AG08396 (cell line): Measurements from ENCODE around the gene PMVK.

Source experiments
- DNase-seq: peaks from one replicate; pipeline ENCODE4 v3.0.0; 2012; ENCODE audit warnings: low spot score, mixed read lengths

The PMVK gene

DNA sequence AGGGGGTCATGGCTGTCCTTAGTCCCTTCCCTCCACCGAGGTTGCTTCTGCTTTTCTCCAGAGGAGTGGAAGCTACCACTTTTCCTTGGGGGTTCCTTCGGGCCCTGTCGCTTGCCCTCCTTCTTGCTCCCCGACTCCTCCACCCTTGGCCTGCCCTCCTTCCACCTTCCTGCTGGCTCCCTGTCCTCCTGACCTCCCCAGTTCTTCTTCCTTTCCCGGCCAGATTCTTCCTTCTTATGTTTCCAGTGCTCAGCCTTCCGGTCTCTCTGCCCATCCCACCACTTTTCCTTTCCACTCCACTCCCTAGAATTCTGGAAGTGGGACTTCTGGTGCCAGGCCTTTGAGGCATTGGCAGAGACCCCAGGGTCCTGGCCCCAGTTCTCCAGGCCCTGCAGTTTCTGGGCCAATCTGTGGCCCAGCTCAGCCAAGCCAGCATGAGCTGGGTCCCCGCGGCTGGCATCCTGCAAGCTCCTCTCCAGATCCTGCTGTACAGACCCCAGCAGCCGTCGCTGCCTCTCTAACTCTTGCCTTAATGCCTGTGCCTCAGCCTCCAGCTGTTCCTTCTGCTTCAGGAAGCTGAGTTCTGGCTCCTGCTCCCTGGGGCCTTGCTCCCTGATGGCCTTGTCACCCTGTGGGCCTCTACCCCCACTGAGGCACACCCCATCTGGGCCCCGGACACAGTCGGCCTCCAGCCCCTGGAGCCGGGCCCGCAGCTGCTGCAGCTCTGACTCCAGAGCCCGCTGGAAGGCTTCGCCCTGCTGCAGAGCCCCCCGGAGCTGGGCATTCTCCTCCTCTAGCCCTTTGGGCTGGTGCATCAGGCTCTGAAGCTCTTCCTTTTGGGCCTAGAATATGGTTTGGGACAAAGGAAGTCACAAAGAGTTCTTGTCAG, 9.7 kb upstream of the PMVK start:
- DNase-seq, result no peak

DNA sequence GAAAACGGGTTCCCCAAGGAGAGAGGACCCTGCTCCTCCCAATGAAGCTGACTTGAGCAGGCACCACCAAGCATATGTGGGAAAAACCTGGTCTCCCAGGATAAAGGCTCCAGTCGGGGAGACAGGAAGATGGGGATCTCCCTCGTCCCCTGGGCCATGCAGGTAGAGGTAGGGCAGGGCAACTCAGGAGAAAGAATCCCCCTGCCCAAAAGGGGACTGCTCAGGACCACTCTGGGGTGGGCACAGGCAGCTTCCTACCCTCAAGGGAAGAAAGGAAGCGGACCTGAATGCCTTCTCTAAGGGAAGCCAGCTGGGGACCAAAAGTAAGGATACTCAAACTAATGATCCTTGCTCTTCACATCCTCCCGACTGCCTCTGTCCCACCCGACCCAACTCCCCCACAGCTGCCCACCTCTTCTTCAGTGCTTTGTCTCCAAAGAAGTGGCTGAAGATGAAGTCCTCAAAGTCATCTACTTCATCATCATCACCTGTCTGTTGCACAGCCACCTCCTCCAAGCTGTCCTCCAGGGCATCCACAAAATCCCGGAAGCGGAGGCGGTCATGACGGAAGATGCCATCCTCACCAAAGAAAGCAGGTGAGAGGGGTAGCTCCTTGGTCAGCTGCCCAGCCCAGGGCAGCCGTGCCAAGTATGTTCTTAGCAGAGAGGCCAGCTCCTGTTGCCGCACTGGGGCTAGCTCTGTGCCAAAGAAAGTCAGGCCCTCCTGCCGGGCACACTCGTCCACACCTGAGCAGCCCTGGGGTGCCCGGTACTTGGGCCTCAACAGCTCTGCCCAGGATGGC, 8.8 kb upstream of the PMVK start:
- DNase-seq, result no peak

DNA sequence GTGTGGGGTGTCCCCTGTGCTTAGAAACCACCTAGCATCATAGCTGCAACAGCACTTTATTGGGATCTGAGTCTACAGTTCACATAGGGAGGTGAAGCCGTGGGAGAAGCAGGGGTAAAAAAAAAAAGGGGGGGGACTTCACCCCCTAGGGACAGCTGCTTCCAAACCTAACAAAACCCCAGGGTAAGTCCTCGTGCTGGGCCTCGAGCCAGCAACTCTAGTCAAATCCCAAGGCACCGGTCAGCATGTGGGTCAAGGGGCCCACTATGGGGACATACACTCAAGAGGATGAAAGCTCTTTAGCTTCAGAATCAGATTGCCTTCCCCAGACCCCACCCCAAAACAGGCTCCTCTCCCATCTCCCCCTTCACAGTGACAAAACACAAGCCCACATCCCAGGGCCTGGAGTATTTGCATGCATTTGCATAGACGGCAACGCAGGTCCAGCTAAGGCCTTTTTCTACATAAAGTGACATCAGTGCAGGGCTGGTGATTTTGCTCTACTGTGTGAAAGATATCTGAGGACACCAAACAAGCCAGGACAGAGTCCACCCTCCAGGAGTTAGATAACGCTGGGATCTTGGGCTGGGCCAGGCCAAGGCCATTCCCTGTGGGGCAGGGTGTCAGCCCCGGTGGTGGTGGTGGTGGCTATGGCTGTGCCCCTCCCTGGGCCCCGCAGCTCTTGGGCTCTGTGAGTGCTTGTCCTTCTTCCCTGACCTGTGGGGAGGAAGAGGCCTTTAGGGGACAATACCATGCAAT, 8.1 kb upstream of the PMVK start:
- no peak for DNase-seq

DNA sequence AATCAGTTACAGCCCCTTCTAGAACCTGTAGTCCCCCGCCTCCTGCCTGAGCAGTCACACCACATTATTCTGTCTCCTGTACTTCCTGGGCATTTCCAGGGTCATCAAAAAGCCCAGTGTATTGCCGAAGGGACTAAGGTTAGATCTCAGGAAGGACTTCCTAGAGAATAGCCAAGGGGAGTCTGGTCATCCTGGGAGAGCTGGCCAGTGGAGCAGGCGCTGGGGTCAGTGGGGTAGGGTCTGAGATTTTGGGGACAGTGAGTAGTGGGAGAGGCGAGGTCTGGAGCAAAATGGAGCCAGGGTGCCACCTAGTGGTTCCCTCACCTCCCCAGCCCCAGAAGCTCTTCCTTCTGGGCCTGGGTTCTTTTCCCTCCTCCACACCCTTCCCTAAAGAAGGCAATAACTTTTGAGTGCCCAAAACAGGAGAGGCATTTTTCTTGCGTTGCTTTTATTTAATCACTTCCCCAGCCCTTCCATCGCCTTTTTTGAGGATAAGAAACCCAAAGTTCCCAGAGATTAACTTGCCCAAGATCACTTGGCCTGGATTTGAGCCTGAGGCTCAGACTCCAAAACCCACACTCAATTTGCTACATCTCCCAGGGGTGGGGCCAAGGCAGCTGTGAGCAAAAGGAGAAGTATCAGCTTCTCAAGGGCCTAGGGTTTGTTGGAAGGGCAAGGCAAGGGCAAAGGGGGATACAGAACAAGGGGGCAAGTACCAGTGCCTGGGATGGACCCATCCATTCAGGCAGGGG, 7.3 kb upstream of the PMVK start:
- DNase-seq, result peak; percentile 56

DNA sequence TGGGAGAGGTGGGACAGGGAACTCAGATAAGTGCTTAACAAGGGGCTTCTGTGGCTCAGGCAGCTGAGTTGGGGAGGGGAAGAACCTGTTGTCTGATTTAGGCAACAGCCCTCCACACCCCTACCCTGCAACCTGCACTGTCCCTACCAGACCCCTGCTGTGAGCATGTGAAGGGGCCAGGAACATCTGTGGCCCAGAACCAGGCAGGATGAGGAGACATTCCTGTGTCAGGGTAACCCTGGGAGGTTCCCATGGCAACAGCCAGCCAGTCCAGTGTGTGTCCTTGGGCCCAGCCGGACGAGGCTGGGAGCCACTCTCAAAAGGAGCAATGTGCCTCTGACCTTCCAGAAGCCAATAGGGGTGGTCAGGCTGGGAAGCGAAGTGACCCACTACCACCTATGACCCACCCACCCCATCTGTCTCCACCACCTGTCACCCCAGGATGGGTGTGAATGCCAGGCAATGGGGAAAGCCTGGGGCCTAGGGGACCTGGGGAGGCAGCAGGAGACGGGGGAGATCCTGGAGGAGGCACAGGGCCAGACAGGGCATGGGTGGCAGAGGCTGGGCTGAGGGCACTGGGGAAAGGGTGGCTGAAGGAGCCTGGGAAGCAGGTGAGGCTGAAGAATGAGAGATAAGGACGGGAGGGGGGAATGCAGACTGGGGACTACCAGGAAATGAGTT, 5.0 kb upstream of the PMVK start:
- DNase-seq, result no peak

DNA sequence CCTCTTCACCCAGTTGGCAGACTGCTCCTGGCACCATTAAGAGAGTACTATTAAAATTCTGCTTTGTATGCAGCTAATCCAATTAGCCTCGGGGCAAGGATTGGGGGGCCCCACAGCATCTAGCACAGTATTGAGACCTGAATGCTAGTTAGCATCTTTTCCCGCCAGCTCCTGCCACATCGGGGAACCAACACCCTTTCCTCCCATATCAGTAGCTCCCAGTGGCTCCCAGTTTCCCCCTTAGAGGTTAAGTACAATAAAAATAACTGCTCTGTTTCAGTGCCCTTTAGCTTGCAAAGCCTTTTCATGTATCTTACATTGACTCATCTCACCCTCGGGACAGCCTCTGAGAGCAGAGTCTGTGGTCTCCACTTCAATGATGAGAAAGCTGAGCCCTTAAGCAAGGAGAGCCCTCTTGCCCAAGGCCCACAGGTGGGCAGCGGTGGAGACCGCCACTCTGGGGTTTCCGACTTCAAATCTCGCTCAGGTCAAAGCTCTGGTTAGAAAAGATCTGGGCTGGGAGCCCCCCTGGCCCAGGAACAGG, 4.2 kb upstream of the PMVK start:
- no peak for DNase-seq

DNA sequence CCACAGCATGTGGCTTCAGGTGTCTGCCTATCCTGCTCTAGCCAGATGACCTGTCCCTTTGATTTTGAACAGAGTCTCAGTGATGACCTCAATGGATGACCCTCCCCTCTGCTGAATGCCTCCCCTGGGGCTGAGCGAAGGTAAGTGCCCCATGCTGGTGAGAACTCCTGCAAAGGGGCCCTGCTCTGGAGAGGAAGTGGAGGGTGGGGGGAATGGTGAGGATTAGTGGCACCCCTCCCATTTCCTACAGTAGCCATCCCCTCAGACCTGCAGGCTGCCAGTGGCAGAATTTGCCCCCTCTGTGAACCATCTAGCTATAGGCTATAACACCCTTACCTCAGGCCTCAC, 3.7 kb upstream of the PMVK start:
- no peak for DNase-seq

DNA sequence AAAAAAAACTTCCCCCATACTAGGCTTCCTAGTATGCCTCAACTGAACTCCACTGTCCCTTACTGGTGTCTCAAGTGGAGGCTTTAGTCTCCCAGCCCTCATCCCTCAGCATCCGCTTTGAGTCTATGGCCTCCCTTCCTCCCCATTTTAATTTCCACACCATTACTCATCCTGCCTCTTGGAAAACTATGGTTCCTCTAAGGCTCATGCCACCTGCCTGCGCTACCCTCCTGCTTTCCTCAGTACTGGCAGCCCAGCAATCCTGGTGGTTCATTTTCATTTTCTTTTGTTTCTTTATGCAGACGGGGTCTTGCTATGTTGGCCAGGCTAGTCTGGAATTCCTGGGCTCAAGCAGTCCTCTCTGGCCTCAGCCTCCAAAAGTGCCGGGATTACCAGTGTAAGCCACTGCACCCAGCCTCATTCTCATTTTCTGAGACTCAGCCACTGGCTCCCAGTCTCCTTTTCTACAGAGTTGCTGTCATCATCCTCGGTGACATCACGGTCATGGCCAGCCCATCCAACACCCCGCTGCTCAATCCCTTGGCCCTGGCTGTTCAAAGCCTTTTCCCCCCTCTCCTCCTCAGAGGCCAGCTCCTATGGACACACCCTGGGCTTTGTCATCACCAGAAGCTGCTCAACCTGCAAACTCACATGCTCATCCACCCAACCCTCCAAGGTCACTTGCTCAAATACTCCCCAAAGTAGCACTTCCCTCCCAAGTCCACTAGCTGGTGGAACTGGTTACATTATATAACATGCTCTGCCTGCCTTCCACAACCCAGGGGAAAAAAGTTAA, 2.3 kb upstream of the PMVK start:
- DNase-seq, result no peak

DNA sequence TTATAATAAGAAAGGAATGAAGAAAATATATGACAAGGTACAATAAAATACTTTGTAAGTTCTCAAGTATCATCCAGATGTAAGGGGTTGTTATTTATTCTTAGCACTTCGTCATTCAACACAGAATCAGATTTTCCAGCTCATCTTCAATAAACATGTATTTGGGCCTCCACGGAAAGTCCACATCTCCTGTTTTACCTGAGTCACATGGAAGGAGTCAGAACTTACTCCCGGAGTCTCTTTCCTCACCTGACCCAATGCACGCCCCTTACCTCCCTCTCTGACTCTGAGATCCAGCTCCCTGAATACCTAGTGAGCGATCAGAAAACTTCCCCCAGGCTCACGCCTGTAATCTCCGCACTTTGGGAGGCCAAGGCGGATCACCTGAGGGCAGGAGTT, 1.5 kb upstream of the PMVK start:
- no peak for DNase-seq

DNA sequence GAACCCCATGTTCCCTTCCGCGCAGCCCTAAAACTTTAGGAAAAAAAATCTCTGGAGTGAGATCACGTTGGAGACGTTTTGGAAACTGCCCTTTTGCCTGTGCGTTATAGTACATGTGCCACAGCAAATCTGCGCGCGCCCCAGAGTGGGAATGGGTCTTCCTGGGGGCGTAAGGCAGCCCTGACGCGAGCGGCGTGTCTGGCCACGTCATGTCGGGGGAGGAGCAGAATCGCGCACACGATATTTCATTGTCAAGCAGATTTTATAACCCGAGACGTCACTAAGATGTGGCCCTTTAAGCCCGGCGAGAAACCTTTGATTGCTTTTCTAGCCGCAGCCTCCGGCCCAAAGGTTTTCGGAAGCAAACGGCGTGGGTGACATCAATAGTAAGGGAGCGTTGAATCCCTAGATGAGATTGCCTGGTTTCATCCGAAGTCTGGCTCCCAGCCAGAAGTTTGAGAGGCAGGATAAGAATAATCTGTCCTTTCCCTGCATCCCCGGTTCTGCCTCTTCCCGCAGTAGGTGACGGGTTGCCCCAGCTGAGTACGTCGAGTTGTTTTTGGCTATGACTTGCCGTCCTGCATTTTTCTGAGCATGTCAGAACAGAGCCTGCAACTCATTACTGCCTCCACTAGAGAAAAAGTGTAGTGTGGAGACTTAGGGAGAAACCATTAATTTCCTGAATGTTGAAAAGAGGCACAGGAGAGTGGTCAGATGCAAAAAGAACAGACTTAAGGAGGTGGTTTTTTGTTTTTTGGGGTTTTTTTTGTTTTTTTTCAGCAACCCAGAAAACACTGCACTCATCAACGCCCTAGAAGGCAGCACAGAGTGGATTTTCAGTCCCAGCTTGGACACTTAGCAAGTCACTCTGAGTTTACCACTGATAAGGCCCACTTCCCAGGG, 817 bp upstream of the PMVK start:
- DNase-seq, result peak; percentile 94

DNA sequence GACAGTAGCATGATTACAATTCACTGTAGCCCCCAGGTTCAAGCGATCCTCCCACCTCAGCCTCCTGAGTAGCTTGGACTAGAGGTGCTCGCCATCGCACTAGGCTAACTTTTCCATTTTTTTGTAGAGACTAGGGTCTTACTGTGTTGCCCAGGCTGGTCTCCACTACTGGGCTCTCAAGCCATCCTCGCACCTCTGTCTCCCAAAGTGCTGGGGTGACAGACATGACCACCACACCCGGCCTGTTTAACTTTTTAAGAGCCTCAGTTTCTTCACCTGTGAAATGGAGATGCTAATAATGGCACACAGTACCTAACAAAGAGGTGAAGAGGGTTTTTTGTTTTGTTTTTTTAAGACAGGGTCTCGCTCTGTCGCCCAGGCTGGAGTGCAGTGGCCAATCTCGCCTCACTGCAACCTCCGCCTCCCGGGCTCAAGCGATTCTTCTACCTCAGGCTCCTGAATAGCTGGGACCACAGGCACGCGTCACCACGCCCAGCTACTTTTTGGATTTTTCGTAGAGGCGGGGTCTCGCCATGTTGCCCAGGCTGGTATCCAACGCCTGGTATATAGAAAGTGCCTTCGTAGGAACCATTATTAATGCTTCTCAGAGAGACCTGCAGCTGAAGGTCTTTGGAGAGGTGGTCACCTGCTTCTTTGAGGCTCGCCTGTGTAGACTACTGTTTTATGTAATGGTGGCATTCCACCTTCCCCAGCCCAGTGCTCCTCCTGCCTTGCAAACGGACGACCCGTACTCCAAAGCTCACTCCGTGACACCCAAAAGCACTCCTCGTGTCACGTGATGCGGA, 567 bp downstream of the PMVK start:
- DNase-seq, result no peak

DNA sequence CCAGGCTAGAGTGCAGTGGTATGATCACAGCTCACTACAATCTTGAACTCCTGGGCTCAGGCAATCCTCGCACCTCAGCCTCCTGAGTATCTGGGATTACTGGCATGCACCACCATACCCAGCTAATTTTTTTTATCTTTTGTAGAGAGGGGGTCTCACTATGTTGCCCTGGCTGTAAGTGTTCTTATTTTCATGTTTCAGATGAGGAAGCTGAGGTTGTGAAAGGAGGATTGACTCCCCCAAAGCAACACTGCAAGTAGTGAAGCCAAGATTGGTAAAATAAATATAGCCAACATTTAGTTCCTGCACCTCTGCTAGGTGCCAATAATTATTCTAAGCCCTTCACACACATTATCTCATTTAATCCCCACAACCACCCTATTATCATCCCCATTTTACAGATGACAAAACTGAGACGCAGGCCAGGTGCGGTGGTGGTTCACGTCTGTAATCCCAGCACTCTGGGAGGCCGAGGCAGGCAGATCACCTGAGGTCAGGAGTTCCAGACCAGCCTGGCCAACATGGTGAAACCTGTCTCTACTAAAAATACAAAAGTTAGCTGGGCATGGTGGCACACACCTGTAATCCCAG, 2.1 kb downstream of the PMVK start:
- DNase-seq, result no peak

DNA sequence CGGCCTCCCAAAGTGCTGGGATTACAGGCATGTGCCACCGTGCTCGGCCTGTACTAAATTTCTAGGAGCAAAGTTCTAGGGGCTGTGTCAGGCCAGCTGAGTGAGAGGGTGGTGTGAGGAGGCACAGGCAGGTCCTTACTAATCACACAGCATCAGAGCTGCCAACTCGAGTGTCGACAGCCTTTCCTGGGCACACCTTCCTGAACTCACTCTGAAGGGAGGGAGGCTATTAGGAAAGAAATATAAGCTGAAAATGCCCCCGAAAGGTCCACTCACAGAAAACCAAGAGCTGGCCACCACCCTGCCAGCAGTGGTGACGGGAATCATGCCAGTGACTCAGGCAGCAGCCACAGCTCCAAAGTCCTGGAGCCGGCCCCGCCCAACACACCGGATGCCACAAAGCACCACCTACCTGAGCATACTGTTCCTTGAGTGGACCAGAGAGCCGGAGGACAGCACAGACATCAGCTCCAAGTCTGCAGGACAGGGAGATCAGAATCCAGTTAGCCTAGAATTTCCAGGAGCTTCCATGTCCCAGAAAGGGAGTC, 4.5 kb downstream of the PMVK start:
- DNase-seq, result no peak

DNA sequence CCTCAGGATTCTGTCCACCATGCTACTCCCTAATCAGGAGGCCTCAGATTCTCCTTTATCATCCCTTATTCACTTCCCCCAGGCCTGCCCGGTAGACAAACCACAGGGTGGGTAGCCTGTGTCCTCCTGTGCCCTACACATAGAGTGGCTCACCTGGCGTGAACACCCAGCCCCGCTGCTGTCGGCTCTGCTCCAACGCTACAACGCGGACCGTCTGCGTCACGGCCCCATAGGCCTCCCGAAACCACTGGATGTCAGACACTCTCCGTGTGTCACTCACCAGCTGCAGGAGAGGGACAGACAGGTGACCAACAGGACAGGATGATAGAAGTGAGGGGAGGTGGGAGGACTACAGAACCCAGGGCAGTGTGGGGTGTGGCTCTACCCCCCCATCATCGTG, 10.3 kb downstream of the PMVK start:
- no peak for DNase-seq

DNA sequence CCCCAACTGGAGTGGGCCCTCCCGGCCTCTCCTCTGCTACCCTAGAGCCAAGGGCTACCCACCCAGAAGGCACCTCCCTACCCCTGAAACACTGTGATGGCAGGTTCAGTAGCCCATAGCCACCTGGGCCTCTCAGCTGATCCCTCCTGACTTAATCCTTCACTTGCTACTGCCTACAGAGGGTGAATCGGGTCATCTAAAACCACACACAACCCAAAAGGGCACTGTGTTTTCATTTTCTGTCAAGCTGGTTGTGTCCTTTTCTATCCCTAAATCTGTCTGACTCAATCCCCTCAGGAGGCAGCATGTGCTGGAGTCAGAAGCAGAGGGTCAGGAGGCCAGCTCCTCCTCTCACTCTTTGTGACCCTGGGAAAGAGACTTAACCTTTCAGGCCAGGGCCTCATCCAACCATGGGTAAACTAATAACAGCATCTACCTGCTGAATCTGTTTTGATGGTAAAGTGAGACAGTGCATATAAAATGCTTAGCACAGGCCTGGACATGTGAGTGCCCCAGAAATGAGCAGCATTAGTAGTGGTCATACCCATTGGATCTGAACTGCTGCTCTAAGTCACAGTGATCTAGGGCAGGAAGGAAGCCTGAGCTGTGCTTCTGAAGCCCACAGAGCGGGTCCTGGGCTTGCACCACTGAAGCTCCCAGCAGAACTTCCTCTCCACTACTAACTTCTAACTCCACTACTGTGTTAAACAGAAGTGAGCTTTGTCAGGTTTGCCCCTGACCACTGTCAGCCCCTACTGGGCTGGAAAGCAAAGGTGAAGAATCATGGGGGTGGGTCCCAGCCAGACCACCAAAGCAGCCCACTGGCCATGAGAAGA, 11.0 kb downstream of the PMVK start:
- no peak for DNase-seq

DNA sequence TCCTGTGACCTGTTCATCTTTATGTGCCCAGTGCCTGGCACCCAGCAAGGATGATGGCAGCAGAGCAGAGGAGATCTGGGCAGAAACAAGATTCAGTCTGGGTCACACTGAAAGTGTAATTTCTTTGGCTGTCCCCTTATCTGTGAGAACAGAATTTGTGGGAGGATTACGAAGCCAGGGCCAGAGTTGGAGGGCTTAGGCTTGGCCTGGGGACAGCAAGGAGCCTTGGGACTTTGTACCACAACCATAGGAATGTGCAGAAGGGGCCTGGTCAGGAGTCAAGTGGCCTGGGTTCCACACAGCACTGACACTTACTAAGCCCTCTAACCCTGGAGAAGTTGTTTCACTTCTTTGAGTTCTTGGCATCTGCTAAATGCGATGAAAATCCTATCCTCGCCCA, 12.8 kb downstream of the PMVK start:
- no peak for DNase-seq

DNA sequence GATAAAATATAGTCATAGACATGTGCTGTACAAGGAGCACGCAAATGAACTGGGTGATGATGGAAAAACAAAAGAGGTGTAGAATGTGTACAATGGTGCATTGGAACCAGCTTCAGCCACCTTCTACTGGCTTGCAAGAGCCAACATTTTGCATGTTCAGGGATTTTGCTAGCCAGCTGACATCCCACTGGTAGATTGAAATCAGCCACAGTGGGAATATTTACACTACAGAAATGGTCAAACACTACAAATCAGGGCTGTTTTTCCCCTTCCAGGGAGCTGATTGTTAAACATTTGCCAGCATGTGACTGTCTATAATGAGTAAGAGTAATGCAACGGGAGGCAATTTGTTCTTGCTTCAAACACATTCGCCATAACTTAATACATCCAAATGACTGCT, 23.2 kb downstream of the PMVK start:
- DNase-seq, result no peak
